Sigmoid colon (tissue), 4 donors: Measurements from ENCODE around the gene FRRS1.
"Not testable (repeated sequence)": the region's sequence is repeated elsewhere in the genome, so short reads cannot be mapped to it uniquely, and the experiment has no call there.

ENCODE experiments used
- POLR2A ChIP-seq, 2 donors: fragments of 450-650 bp; IDR thresholded peaks; one replicate each; pipeline ENCODE4 v1.6.1; 2016; ENCODE audit warnings: antibody characterized with exemption in 2 of 2, mild to moderate bottlenecking in 2 of 2, moderate library complexity in 2 of 2
- POLR2AphosphoS5 ChIP-seq, 4 donors: sonication (generic); formaldehyde crosslinking; IDR thresholded peaks; one replicate each; pipeline ENCODE4 v1.6.1; 2017; ENCODE audit warnings: antibody characterized with exemption in 4 of 4
- TF ChIP-seq, protein P1 (sequence below), 4 experiments: fragments of 450-650 bp in 3 of 4; fragments of 200-600 bp in 1 of 4; IDR thresholded peaks; one replicate each; pipeline ENCODE4 v1.5.1; 2016 to 2019; ENCODE audit warnings: antibody characterized with exemption in 4 of 4, mild to moderate bottlenecking in 3 of 4, moderate library complexity in 2 of 4

- TF ChIP-seq, protein P1, sequence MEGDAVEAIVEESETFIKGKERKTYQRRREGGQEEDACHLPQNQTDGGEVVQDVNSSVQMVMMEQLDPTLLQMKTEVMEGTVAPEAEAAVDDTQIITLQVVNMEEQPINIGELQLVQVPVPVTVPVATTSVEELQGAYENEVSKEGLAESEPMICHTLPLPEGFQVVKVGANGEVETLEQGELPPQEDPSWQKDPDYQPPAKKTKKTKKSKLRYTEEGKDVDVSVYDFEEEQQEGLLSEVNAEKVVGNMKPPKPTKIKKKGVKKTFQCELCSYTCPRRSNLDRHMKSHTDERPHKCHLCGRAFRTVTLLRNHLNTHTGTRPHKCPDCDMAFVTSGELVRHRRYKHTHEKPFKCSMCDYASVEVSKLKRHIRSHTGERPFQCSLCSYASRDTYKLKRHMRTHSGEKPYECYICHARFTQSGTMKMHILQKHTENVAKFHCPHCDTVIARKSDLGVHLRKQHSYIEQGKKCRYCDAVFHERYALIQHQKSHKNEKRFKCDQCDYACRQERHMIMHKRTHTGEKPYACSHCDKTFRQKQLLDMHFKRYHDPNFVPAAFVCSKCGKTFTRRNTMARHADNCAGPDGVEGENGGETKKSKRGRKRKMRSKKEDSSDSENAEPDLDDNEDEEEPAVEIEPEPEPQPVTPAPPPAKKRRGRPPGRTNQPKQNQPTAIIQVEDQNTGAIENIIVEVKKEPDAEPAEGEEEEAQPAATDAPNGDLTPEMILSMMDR (IDR thresholded peaks at IDR 0.05): not testable (repeated sequence)
- not testable (repeated sequence) for TF ChIP-seq POLR2AphosphoS5, POLR2A (IDR thresholded peaks at IDR 0.05)
Measured at GRCh38 chr1:99758686-99759517, 7.5 kb downstream of the FRRS1 start.
